GM10248 (cell line): ENCODE results near the gene KCNH5.

Source experiments
- CTCF ChIA-PET: fragments of 300-600 bp; sonication (Branson Sonifier 250); formaldehyde crosslinking; extraction: SDS; loops from one replicate; lab custom pipeline; 2021; ENCODE audit warnings: antibody characterized with exemption; lab: Yijun Ruan, JAX
- POLR2A ChIA-PET: fragments of 350-650 bp; sonication (Branson Sonifier 250); formaldehyde crosslinking; extraction: SDS; loops from one replicate; lab custom pipeline; 2020; ENCODE audit warnings: antibody characterized with exemption; lab: Yijun Ruan, JAX
- DNase-seq: peaks from one replicate; pipeline ENCODE4 v3.0.0; 2012; ENCODE audit errors: extremely low spot score
- CTCF ChIP-seq: IDR thresholded peaks from 2 replicates; pipeline ENCODE4 v1.5.1; 2012; ENCODE audit warnings: mild to moderate bottlenecking, low read depth; ENCODE audit errors: extremely low read depth, missing control alignments, control extremely low read depth

The KCNH5 gene

GRCh38 chr14:62980693-62981092 lies 64.6 kb downstream of the KCNH5 start:
- ChIA-PET POLR2A (no interaction called here), CTCF (no interaction called here)
- no peak for TF ChIP-seq CTCF
- DNase-seq = no peak

DNA sequence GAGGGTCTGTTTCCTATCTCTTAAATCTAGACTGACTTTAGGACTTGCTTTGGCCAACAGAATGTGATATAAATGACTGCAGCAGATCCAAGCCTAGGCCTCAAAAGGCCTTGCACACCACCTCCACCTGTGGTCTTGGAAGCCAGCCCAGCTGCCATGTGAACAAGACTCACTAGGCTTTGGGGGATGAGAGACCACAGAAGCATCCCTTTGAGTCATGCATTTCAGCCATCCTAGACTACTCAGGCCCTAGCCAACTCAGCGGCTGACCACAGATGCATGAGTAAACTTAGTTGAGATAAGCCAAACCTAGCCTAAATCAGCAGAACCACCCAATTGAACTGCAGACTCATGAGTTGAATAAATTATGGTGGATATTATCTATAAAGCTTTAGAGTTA lies 87.7 kb downstream of the KCNH5 start:
- CTCF ChIA-PET = interaction anchor here (2.0 kb wide), 1 partner anchor 21 kb away, joined by 4 read pairs; no protein-coding TSS in a partner anchor
- POLR2A ChIA-PET = no interaction called here
- TF ChIP-seq CTCF = no peak
- DNase-seq = no peak

- DNase-seq = no peak
- TF ChIP-seq CTCF = no peak
- POLR2A ChIA-PET = no interaction called here
- CTCF ChIA-PET = interaction anchor here (2.0 kb wide), 1 partner anchor 22 kb away, joined by 4 read pairs; no protein-coding TSS in a partner anchor
These were observed 88.8 kb downstream of the KCNH5 start for GRCh38 chr14:62956413-62956812.

- DNase-seq = no peak
- ChIA-PET CTCF (no interaction called here), POLR2A (no interaction called here)
- no peak for TF ChIP-seq CTCF
These were observed 91.1 kb downstream of the KCNH5 start for GRCh38 chr14:62954165-62954564.

DNA sequence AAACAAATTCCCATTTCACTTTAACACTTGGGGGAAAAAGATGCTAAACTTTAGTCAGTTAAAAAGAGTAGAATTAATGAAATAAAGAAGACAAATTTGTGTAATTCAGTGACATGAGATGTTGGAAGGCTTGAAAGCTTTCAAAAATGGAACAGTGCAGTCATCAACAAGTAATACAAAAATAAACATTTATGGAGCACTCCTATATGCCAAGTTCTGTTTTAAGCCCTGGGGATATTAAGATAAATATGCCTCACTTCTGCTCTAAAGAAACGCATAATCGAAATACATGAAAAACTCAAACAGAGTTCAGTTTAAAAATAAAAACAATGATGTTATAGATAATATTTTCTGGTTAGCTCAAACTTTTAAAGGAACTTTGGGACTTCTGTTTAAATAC lies 93.0 kb downstream of the KCNH5 start:
- CTCF ChIA-PET = no interaction called here
- no peak for DNase-seq
- POLR2A ChIA-PET = no interaction called here
- TF ChIP-seq CTCF = no peak

DNA sequence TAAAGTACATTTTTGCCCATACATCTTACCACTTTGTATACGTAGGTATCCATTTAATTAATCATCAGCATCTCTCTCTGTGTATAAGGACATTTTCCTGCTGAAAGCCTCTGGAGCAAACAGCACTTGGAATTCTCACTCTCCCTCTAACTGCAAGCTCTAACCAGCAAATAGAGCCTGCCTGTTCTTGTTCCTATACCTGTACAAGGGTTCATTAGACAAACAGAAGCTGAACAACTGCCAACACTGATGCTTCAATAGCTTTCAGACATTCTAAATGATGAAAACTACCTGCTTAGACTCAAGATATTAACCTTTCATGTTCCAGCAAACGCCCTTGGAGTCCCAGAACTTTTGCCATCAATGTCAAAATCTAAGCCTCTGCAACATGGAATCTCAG lies 98.0 kb downstream of the KCNH5 start:
- POLR2A ChIA-PET = no interaction called here
- TF ChIP-seq CTCF = no peak
- DNase-seq = no peak
- CTCF ChIA-PET = no interaction called here

GRCh38 chr14:62946221-62946620 lies 99.0 kb downstream of the KCNH5 start:
- ChIA-PET POLR2A (no interaction called here), CTCF (no interaction called here)
- no peak for DNase-seq
- no peak for TF ChIP-seq CTCF
